ENCODE results near the gene ST6GALNAC6. TPM values are rescaled to one million over a fixed set of nuclear protein-coding genes. Genes with fewer than 3 reads are reported as not detected.
A peak's percentile ranks its signal among the peaks of the same experiment; 100 is the strongest.

ST6GALNAC6 gene
- total RNA-seq, 1 donor from 2014 or later: 32.6 TPM

- Mint-ChIP-seq H3K27ac (no peak overlapping the region), H3K4me1 (ENCODE audit: unreplicated experiment) (peaks cover 15% of the 10 kb centered on the region), H3K9me3 (no peaks in the 10 kb centered on the region), H3K27me3 (peaks cover 40% of the 10 kb centered on the region), H3K36me3 (no peaks in the 10 kb centered on the region), H3K4me3 (no peak overlapping the region)
- DNase-seq (ENCODE audit: extremely low spot score, unreplicated experiment): no peak
- TF ChIP-seq CTCF (conservative IDR thresholded peaks at IDR 0.05): no peak
These were observed 23.6 kb upstream of the ST6GALNAC6 start for GRCh38 chr9:127923046-127923445.

- Mint-ChIP-seq H3K36me3 (no peaks in the 10 kb centered on the region), H3K27ac (no peak overlapping the region), H3K4me3 (no peak overlapping the region), H3K27me3 (peaks cover 34% of the 10 kb centered on the region), H3K4me1 (ENCODE audit: unreplicated experiment) (peaks cover 15% of the 10 kb centered on the region), H3K9me3 (no peaks in the 10 kb centered on the region)
- DNase-seq (ENCODE audit: extremely low spot score, unreplicated experiment): no peak
- TF ChIP-seq CTCF (conservative IDR thresholded peaks at IDR 0.05): peak; percentile 100
These were observed 22.2 kb upstream of the ST6GALNAC6 start for GRCh38 chr9:127921557-127922120.

DNA sequence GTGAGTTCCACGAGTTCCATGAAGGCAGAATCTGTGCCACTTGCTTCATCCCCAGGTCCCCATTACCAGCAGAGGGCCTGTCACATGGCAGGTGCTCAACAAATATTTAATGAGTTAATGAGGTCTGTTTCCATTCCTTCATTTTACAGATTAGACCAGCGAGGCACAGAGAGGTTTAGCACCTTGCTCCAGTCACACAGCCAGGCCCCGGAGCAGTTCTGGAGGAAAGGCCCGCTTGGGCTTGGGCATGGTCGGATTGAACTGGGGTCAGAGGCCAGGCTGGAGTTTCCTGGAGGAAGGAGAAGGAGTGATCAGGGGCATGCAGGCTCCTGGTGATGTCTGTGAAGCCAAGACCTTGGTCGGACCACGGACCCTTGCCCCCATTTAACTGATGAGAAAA is 21.4 kb upstream of the ST6GALNAC6 start:
- no peak overlapping the region for H3K4me3 Mint-ChIP-seq
- H3K36me3 Mint-ChIP-seq: no peaks in the 10 kb centered on the region
- H3K27ac Mint-ChIP-seq: no peak overlapping the region
- H3K27me3 Mint-ChIP-seq: peaks cover 25% of the 10 kb centered on the region
- TF ChIP-seq CTCF (conservative IDR thresholded peaks at IDR 0.05): no peak
- no peak for DNase-seq (ENCODE audit: extremely low spot score, unreplicated experiment)
- H3K4me1 Mint-ChIP-seq (ENCODE audit: unreplicated experiment): peaks cover 20% of the 10 kb centered on the region
- H3K9me3 Mint-ChIP-seq: no peaks in the 10 kb centered on the region

DNA sequence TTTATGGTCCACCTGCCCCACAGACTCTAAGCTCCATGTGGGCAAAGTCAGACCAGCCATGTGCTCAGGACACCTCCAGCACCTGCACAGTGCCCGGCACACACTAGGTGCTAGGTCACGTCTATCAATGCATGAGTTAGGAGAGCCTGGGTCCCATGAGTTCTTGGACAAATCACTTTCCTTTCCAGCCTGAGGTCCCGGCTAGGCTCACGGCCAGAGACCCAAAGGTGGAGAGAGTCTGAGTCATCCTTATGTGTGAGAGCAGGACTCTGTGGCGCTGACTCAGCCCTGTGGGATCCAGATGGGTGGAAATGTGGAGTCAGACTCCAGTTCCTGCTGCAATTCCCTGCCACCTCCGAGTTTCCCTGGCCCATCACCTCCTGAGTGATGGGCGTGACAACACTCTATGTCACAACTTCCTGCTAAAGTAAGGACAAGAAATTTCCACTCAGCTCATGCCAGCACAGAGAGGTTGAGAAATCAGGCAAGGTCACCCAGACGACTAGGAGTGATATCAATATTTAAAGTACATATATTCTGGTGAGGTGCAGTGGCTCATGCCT is 19.9 kb upstream of the ST6GALNAC6 start:
- peak overlapping the region; percentile 45 for H3K4me3 Mint-ChIP-seq
- no peak for DNase-seq (ENCODE audit: extremely low spot score, unreplicated experiment)
- H3K27me3 Mint-ChIP-seq: peaks cover 12% of the 10 kb centered on the region
- peaks cover 20% of the 10 kb centered on the region for H3K4me1 Mint-ChIP-seq (ENCODE audit: unreplicated experiment)
- H3K27ac Mint-ChIP-seq: peak overlapping the region; percentile 39
- TF ChIP-seq CTCF (conservative IDR thresholded peaks at IDR 0.05): no peak
- H3K36me3 Mint-ChIP-seq: no peaks in the 10 kb centered on the region
- no peaks in the 10 kb centered on the region for H3K9me3 Mint-ChIP-seq

DNA sequence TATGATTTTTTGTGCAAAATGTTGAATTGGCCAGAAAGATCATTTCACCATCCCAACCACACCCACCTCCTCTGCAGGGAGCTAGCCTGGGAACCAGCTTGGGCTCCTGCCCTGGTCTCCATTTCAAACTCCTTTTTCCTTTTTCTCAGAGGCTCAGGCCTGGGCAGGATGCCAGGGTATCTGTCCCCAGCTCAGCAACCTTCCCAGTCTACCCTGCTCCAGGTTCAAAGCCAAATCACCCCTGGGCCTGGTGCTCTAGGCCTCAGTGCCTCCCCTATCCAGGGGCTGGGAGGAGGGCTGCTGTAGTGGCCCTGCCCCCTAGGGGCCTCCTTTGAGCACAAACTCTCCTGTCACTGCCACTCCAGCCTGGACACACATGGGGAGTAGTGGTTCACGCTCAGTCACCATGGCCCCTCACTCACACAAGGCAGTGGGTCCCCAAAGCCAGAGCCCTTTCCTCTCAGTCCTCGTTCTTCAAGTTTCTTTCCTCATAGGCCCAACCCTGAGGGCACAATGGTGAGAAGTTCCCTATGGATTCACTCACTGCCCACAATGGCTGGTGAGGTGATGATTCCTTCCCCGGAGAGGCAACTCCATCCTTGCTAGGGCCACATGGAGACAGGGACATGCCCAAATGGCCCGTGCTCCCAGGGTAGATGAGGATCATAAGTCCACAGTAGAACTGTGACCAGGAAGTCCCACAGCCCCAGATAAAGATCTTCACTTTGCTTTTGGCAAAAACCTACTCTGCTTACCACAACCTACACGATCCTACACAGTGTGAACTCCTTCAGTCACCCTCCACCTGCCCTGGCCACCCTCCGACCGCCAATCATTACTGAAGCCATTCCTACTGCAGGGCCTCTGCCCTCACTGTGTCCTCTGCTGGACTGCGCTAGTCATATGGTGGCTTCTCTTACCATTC is 19.0 kb upstream of the ST6GALNAC6 start:
- Mint-ChIP-seq H3K27me3 (peaks cover 8% of the 10 kb centered on the region), H3K27ac (peak overlapping the region; percentile 18), H3K4me3 (peak overlapping the region; percentile 62), H3K36me3 (no peaks in the 10 kb centered on the region), H3K9me3 (no peaks in the 10 kb centered on the region), H3K4me1 (ENCODE audit: unreplicated experiment) (peaks cover 20% of the 10 kb centered on the region)
- no peak for DNase-seq (ENCODE audit: extremely low spot score, unreplicated experiment)
- TF ChIP-seq CTCF (conservative IDR thresholded peaks at IDR 0.05): no peak

Measured in type B pancreatic cell (in vitro differentiated cells).